K562 (cell line): Measurements from ENCODE around the gene ODF2. TPM values are rescaled to one million over a fixed set of nuclear protein-coding genes. Genes with fewer than 3 reads are reported as not detected.

Source experiments
- CBFA2T3 ChIP-seq: fragments of 450-650 bp; IDR thresholded peaks from 2 replicates; pipeline ENCODE4 v1.6.1; 2017
- CBX1 ChIP-seq: sonication (generic); IDR thresholded peaks from 2 replicates; pipeline ENCODE4 v1.6.1; 2016; ENCODE audit warnings: antibody characterized with exemption, low read depth, mild to moderate bottlenecking
- CHCHD3 ChIP-seq: fragments of 250-450 bp; sonication (Bioruptor Pico); IDR thresholded peaks from 2 replicates; pipeline ENCODE4 v2.1.2; 2022; ENCODE audit warnings: mild to moderate bottlenecking
- DPF2 ChIP-seq: fragments of 450-650 bp; IDR thresholded peaks from 2 replicates; pipeline ENCODE4 v1.6.1; 2016
- ETV1 ChIP-seq: fragments of 450-650 bp; conservative IDR thresholded peaks from 2 replicates; pipeline ENCODE4 v1.6.1; 2016; ENCODE audit warnings: missing genetic modification characterization, control low read depth, low read depth, missing compliant biosample characterization
- FOSL1 ChIP-seq: fragments of 200-800 bp; sonication (Bioruptor generic); conservative IDR thresholded peaks from 2 replicates; pipeline ENCODE4 v1.6.1; 2016; ENCODE audit warnings: missing genetic modification characterization, missing compliant biosample characterization
- FOXM1 ChIP-seq, 2 experiments: fragments of 450-650 bp in 1 of 2; sonication (generic) in 1 of 2; formaldehyde crosslinking in 1 of 2; IDR thresholded peaks; 2 replicates each; pipeline versions ENCODE4 v1.6.1 to v1.9.0; 2017 to 2022; ENCODE audit warnings: low read depth in 2 of 2, mild to moderate bottlenecking in 2 of 2, missing genetic modification reagents in 1 of 2, moderate library complexity in 1 of 2
- HMGN3 ChIP-seq: IDR thresholded peaks from 2 replicates; pipeline ENCODE4 v1.6.1; 2011; ENCODE audit warnings: borderline replicate concordance, low read depth, mild to moderate bottlenecking, mixed read lengths, low read length; ENCODE audit not compliant: insufficient read length; ENCODE audit errors: extremely low read depth
- JUND ChIP-seq, 2 experiments: IDR thresholded peaks; 2 replicates in 1 of 2; 3 replicates in 1 of 2; pipeline ENCODE4 v1.6.1; 2011; ENCODE audit warnings: borderline replicate concordance in 2 of 2, low read depth in 2 of 2, low read length in 2 of 2, improper control_type of control experiment in 1 of 2, missing biosample characterization in 1 of 2, missing genetic modification characterization in 1 of 2, missing genetic modification reagents in 1 of 2
- KLF16 ChIP-seq: IDR thresholded peaks from 2 replicates; pipeline ENCODE4 v1.6.1; 2016; ENCODE audit warnings: antibody characterized with exemption
- KLF6 ChIP-seq: fragments of 250-450 bp; sonication (Bioruptor Pico); IDR thresholded peaks from 2 replicates; pipeline ENCODE4 v1.4.0; 2020; ENCODE audit warnings: mild to moderate bottlenecking, moderate library complexity, borderline replicate concordance
- MEF2D ChIP-seq: conservative IDR thresholded peaks from 2 replicates; pipeline ENCODE4 v1.6.1; 2016; ENCODE audit warnings: low read depth, missing genetic modification characterization, missing compliant biosample characterization
- NBN ChIP-seq: fragments of 450-650 bp; IDR thresholded peaks from 2 replicates; pipeline ENCODE4 v1.6.1; 2016; ENCODE audit warnings: low read depth, mild to moderate bottlenecking
- NCOR1 ChIP-seq: fragments of 450-650 bp; IDR thresholded peaks from 2 replicates; pipeline ENCODE4 v1.6.1; 2016; ENCODE audit warnings: mild to moderate bottlenecking, moderate library complexity
- PHF8 ChIP-seq: fragments of 200-600 bp; sonication (generic); IDR thresholded peaks from 2 replicates; pipeline ENCODE4 v1.6.1; 2012; ENCODE audit warnings: mixed run types, mild to moderate bottlenecking, inconsistent platforms, low read length, moderate library complexity, borderline replicate concordance
- TGIF2 ChIP-seq: sonication (generic); formaldehyde crosslinking; IDR thresholded peaks from 2 replicates; pipeline ENCODE4 v1.8.1; 2022; ENCODE audit warnings: mild to moderate bottlenecking, missing genetic modification reagents, moderate library complexity
- TRIM24 ChIP-seq, 2 experiments: fragments of 450-650 bp; IDR thresholded peaks; 2 replicates each; pipeline ENCODE4 v1.6.1; 2016
- ZBTB7A ChIP-seq: IDR thresholded peaks from 2 replicates; pipeline ENCODE4 v1.6.1; 2011; ENCODE audit warnings: low read depth, mild to moderate bottlenecking, low read length, moderate library complexity, borderline replicate concordance; ENCODE audit not compliant: control insufficient read depth
- ZFP36 ChIP-seq: fragments of 150-350 bp; IDR thresholded peaks from 2 replicates; pipeline ENCODE4 v1.6.1; 2018; ENCODE audit warnings: low read length, low read depth; ENCODE audit not compliant: partially characterized antibody
- polyA plus RNA-seq, 8 experiments: library from polyadenylated mRNA; depleted of rRNA in 4 of 8; stranded (reverse) in 5 of 8; unstranded in 3 of 8; fragments of >200 nt; fragmentation: Nextera tagmentation in 2 of 8; fragmentation: Illumina TruSeq in 1 of 8; extraction: Ambion mirVana in 2 of 8; extraction: Trizol in 1 of 8; gene quantifications; 2 replicates each; pipeline versions ENCODE4 v1.2.1 to v1.2.3, GENCODE V29; 2011 to 2014; ENCODE audit warnings: inconsistent platforms in 1 of 8, missing spikeins in 1 of 8
- total RNA-seq, 7 experiments: library from RNA; depleted of rRNA in 6 of 7; stranded (reverse); fragments of >200 nt in 6 of 7; fragmentation: Illumina TruSeq in 2 of 7; extraction: Trizol in 2 of 7; gene quantifications; 2 replicates each; pipeline versions ENCODE4 v1.2.1 to v1.2.3, GENCODE V29; 2011 to 2021; ENCODE audit warnings: low replicate concordance in 1 of 7
- TF ChIP-seq, protein P1 (sequence below): fragments of 450-650 bp; IDR thresholded peaks from 2 replicates; pipeline ENCODE4 v1.6.1; 2016; ENCODE audit warnings: borderline replicate concordance
- TF ChIP-seq, protein P2 (sequence below), 2 experiments: fragments of 450-650 bp in 1 of 2; sonication (generic) in 1 of 2; formaldehyde crosslinking in 1 of 2; IDR thresholded peaks in 1 of 2; conservative IDR thresholded peaks in 1 of 2; 2 replicates each; pipeline versions ENCODE4 v1.6.1 to v1.8.1; 2016 to 2023; ENCODE audit warnings: mild to moderate bottlenecking in 2 of 2, moderate library complexity in 2 of 2, inconsistent platforms in 1 of 2, missing genetic modification reagents in 1 of 2
- TF ChIP-seq, protein P3 (sequence below): sonication (generic); formaldehyde crosslinking; IDR thresholded peaks from 2 replicates; pipeline ENCODE4 v1.8.0; 2023; ENCODE audit warnings: mild to moderate bottlenecking, missing genetic modification reagents

ODF2 gene
- total and polyA plus RNA-seq, 9 of the 15 experiments (the other 6 are each of a cell fraction or from before 2014, with no cell fraction given), result 16.5 to 83.2 (median 69.7) TPM

- TF ChIP-seq, protein P1, sequence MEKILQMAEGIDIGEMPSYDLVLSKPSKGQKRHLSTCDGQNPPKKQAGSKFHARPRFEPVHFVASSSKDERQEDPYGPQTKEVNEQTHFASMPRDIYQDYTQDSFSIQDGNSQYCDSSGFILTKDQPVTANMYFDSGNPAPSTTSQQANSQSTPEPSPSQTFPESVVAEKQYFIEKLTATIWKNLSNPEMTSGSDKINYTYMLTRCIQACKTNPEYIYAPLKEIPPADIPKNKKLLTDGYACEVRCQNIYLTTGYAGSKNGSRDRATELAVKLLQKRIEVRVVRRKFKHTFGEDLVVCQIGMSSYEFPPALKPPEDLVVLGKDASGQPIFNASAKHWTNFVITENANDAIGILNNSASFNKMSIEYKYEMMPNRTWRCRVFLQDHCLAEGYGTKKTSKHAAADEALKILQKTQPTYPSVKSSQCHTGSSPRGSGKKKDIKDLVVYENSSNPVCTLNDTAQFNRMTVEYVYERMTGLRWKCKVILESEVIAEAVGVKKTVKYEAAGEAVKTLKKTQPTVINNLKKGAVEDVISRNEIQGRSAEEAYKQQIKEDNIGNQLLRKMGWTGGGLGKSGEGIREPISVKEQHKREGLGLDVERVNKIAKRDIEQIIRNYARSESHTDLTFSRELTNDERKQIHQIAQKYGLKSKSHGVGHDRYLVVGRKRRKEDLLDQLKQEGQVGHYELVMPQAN, result no peak
- TF ChIP-seq KLF16 (no peak), TRIM24 (IDR thresholded peaks at IDR 0.05) (0 out of 4 replicates have a peak, but pooled peaks of 1 of the 2 experiments have one; percentile 27), ZBTB7A (peak; percentile 44; the same call in 1 of the 2 replicates), PHF8 (peak; percentile 61; the same call in 1 of the 2 replicates), NBN (0 out of 2 replicates have a peak, but pooled peaks have one; percentile 29), FOXM1 (IDR thresholded peaks at IDR 0.05; ENCODE audit: low read depth) (no peak), FOXM1 (CRISPR knock-in tag; IDR thresholded peaks at IDR 0.05; ENCODE audit: low read depth) (peak; percentile 11; the same call in 1 of the 2 replicates), CBX1 (no peak), JUND (IDR thresholded peaks at IDR 0.05; ENCODE audit: borderline replicate concordance, low read depth, low read length) (peak; percentile 42), JUND (tag; IDR thresholded peaks at IDR 0.05; ENCODE audit: borderline replicate concordance, low read depth, low read length) (0 out of 3 replicates have a peak, but pooled peaks have one; percentile 27), NCOR1 (0 out of 2 replicates have a peak, but pooled peaks have one; percentile 19), ZFP36 (no peak), FOSL1 (tag) (peak; percentile 57; the same call in 1 of the 2 replicates), HMGN3 (peak; percentile 42), CBFA2T3 (peak; percentile 38), ETV1 (peak; percentile 43), TGIF2 (CRISPR knock-in tag) (no peak), CHCHD3 (CRISPR knock-in tag) (no peak), MEF2D (tag) (0 out of 2 replicates have a peak, but pooled peaks have one; percentile 70), KLF6 (no peak), DPF2 (peak; percentile 50)
- TF ChIP-seq, protein P2, sequence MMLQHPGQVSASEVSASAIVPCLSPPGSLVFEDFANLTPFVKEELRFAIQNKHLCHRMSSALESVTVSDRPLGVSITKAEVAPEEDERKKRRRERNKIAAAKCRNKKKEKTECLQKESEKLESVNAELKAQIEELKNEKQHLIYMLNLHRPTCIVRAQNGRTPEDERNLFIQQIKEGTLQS (IDR thresholded peaks at IDR 0.05), result peak; percentile 40
- TF ChIP-seq, protein P2 (CRISPR knock-in tag; conservative IDR thresholded peaks at IDR 0.05), result no peak
- TF ChIP-seq, protein P3, sequence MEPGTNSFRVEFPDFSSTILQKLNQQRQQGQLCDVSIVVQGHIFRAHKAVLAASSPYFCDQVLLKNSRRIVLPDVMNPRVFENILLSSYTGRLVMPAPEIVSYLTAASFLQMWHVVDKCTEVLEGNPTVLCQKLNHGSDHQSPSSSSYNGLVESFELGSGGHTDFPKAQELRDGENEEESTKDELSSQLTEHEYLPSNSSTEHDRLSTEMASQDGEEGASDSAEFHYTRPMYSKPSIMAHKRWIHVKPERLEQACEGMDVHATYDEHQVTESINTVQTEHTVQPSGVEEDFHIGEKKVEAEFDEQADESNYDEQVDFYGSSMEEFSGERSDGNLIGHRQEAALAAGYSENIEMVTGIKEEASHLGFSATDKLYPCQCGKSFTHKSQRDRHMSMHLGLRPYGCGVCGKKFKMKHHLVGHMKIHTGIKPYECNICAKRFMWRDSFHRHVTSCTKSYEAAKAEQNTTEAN (CRISPR knock-in tag), result peak; percentile 74; the same call in 1 of the 2 replicates
These were observed 26.9 kb upstream of the ODF2 start (continued) for GRCh38 chr9:128428644-128429512.
